GM23338 (cell line): ENCODE measurements around the gene SLC24A4.

ENCODE experiments used
- CREB1 ChIP-seq: fragments of 250-450 bp; sonication (Bioruptor Pico); IDR thresholded peaks from 2 replicates; pipeline ENCODE4 v1.5.0; 2020; ENCODE audit warnings: low read depth, mild to moderate bottlenecking, moderate library complexity
- EZH2 ChIP-seq: fragments of 200-600 bp; sonication (generic); IDR thresholded peaks from one replicate; pipeline ENCODE4 v1.8.0; 2017; ENCODE audit warnings: antibody characterized with exemption, mild to moderate bottlenecking, low read depth; ENCODE audit not compliant: unreplicated experiment
- EZH2phosphoT487 ChIP-seq: fragments of 200-600 bp; sonication (generic); IDR thresholded peaks from one replicate; pipeline ENCODE4 v1.8.1; 2018; ENCODE audit warnings: antibody characterized with exemption; ENCODE audit not compliant: unreplicated experiment
- JUNB ChIP-seq: IDR thresholded peaks from one replicate; pipeline ENCODE4 v1.6.1; 2016; ENCODE audit warnings: antibody characterized with exemption; ENCODE audit not compliant: unreplicated experiment
- POLR2AphosphoS5 ChIP-seq: IDR thresholded peaks from 2 replicates; pipeline ENCODE4 v1.6.1; 2016; ENCODE audit warnings: antibody characterized with exemption, low read depth
- REST ChIP-seq: IDR thresholded peaks from one replicate; pipeline ENCODE4 v1.6.1; 2018; ENCODE audit warnings: antibody characterized with exemption; ENCODE audit not compliant: unreplicated experiment
- TF ChIP-seq, protein P1 (sequence below), 2 experiments: fragments of 200-600 bp in 1 of 2; sonication (generic) in 1 of 2; conservative IDR thresholded peaks; 2 replicates each; pipeline versions ENCODE4 v1.5.1 to v1.6.1; 2016 to 2017; ENCODE audit warnings: antibody characterized with exemption in 2 of 2, low read depth in 2 of 2, mild to moderate bottlenecking in 2 of 2, moderate library complexity in 1 of 2

DNA sequence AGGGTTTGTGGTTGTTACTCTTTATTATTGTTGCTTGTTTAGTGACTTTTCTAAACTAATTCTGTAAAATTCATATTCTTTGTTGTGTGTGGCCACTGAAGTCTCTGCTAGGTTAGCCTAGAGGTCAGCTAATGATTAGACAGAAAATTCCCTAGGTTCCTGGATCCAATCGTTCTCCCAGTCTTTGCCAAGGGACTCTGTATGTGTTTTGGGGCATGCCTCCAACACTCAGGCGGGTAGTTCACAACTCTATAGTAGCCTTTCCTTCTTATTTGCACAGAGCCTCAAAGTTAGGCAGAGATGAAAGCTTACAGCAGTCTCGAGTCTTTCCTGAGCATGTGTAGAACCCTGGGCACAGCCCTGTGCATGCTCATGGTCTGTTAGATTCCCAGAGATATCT is 157.9 kb downstream of the SLC24A4 start:
- TF ChIP-seq, protein P1, sequence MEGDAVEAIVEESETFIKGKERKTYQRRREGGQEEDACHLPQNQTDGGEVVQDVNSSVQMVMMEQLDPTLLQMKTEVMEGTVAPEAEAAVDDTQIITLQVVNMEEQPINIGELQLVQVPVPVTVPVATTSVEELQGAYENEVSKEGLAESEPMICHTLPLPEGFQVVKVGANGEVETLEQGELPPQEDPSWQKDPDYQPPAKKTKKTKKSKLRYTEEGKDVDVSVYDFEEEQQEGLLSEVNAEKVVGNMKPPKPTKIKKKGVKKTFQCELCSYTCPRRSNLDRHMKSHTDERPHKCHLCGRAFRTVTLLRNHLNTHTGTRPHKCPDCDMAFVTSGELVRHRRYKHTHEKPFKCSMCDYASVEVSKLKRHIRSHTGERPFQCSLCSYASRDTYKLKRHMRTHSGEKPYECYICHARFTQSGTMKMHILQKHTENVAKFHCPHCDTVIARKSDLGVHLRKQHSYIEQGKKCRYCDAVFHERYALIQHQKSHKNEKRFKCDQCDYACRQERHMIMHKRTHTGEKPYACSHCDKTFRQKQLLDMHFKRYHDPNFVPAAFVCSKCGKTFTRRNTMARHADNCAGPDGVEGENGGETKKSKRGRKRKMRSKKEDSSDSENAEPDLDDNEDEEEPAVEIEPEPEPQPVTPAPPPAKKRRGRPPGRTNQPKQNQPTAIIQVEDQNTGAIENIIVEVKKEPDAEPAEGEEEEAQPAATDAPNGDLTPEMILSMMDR (conservative IDR thresholded peaks at IDR 0.05; ENCODE audit: low read depth in 2 of 2), result no peak
- TF ChIP-seq JUNB (no peak), POLR2AphosphoS5 (no peak), EZH2 (no peak), EZH2phosphoT487 (no peak), REST (no peak), CREB1 (CRISPR knock-in tag) (no peak)
